ENCODE measurements around the gene NMT1.
A peak's percentile ranks its signal among the peaks of the same experiment; 100 is the strongest.
"Not testable (repeated sequence)": the region's sequence is repeated elsewhere in the genome, so short reads cannot be mapped to it uniquely, and the experiment has no call there.

Gene NMT1

DNA sequence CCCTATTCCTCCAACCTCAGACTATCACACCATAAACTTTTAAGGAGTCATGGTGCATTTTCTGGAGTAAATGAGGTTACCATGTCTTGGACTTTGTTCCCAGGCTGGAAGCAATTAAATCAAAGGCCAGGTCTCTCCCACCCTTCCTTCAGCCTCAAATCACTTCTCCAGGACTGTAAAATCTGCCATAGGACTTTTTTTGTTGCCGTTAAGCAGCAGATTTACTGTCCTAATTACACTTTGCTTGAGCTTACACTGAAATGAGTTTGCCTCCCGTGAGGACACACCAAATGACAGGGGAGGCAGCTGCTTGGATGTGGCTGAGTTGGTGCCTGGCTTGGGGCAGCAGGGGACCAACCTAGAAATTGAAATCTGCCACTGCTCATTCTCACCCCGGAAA is 24.4 kb upstream of the NMT1 start:
- FAIRE-seq (no peak), DNase-seq (ENCODE audit: low spot score) (no peak)

DNA sequence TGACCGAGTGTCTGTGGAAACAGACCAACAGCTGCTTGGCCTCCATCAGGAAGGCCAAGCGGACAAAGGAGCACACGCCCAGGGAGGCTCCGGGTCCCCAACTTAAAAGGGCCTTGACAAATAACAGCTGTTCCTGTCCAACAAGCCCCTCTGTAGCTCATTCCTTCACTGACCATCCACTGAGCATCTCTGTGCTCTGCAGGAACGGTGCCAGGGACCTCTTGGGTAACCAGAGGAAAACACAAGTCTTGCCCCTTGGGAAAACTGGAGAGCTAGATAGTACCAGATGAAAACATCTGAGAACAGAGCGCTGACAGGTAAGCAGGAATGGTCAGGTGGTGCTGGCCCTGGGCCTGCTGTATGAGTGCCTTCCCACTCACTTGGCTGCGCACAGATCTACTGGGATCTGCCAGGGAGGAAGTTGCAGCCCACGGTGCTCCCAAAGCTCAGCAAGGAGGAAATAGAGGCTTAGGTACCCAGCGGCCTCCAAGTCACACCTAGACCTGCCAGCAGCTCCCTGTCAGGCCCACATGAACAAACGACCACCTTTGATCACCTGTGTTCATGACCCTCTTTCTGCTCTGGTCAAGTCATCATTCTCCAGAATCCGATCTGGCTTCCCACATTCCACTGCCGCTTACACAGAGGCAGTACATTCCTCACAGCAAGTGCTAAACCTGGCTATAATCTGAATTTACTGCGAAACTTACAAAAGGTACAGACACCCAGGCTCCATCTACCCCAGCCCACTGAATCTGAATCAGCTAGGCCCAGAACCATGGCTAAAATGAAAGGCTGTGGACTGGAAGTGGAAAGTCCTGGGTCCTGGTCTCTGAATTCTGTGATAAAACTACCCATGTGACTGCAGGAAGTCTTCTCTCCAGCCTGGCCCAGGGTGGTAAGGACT is 22.1 kb upstream of the NMT1 start:
- DNase-seq (ENCODE audit: low spot score) (no peak), FAIRE-seq (no peak)

DNA sequence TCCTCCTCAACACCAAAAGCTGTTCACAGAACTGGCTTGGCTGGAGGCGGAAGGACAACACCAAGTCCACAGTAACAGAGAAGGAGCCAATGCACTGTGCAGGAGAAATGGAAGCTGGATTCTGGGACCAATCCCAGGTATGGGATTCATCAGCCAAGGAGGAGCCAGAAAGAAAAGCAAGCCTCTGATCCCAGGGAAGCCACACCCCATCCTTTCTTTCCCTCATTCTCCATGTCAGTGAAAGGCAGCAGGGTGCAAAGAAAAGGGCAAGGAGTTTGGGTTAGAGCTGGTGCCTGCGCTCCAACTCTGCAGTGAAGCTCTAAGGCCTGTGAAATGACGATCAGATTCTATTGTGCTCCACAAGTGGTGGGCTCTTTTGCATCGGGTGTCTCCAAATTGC is 20.7 kb upstream of the NMT1 start:
- DNase-seq (ENCODE audit: low spot score), result no peak
- FAIRE-seq, result no peak

DNA sequence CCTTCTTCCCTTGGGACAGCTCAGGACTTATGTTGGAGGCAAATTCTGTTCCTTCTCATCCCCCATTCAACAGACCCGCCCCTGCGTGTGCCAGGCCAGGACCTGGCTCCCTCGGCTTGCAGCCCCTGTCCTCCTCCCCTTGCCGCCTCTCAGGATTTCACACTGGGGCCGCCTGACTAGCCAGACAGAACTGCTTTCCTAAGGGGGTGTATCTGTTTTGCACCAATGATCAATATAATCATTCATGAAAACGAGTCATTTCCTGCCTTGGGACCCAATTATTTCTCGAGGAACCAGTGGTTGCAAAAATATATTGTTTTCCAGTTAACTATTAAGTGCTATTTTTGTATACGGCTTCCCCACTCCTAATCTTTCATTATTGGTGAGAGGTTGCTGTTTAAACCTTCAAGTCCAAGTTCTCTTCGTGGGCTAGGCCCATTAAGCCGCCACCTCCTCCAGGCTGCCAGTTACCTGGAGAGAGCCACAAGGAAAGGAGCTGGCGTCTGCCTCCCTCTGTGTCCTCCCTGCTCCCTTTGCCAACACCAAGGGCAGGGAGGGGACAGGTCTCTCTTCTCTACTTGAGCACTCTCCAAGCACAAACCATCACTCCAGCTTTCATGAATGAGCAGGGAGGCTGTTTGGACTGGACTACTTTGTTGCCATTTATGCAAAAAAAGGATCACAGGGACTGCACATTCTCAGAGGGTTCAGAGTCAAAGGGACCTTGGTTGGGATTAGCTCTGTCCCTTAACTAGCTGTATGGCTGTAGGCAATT is 18.6 kb upstream of the NMT1 start:
- no peak for FAIRE-seq
- DNase-seq (ENCODE audit: low spot score), result no peak

DNA sequence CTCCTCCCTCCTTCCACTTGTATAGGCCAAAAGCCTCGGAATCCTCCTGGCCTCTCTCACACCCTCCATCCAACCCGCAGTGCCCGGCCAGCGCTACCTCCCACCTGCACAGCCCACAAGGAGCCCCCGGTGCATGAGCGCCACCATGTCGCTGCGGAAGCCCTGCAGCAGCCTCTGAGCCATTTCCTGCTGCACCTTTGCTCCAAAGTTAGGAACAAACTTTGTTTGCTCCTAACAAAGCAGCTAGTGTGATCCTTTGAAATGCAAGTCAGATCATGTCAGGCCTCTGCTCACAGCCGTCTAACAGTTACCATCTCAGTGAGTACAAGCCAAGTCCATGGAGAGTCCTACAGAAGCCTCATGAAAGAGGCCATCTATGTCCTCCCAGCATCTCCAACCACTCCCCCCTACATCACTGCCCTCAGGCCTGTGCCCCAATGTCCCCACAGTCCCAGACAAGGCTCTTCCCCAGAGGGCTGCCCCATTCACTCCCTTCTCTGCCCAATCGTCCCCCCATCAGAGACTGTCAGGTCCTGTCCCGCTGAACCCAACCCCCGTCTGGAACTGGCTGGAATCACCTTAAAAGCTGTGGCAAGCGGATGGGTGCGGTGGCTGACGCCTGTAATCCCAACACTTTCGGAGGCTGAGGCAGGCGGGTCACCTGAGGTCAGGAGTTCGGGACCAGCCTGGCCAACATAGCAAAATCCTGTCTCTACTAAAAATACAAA is 17.1 kb upstream of the NMT1 start:
- DNase-seq (ENCODE audit: low spot score) (no peak), FAIRE-seq (no peak)

DNA sequence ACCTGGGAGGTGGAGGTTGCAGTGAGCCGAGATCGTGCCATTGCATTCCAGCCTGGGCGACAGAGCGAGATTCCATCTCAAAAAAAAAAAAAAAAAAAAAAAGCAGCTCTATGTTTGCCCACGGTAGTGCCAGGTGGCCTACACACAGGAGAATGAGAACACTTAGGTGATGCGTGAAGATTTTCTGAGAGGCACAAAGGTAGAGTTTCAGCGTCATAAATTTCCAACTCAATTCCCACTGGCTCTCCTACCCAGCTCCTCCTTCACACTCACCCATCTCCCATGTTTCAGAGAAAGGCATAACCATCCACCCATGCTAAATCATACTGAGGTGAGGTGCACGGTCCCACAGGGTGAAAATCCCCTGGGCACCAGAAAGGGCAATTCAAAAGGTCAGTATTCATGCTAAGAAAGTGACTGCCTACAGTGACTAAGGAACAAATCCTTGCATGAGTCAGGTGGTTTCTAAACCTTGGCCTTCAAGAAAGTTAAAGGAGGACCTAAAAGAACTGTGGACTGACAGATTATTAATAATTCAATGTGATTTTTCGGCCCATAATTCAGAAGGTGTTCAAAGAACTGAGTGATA is 14.5 kb upstream of the NMT1 start:
- DNase-seq (ENCODE audit: low spot score), result peak; percentile 62
- peak; percentile 80 for FAIRE-seq

DNA sequence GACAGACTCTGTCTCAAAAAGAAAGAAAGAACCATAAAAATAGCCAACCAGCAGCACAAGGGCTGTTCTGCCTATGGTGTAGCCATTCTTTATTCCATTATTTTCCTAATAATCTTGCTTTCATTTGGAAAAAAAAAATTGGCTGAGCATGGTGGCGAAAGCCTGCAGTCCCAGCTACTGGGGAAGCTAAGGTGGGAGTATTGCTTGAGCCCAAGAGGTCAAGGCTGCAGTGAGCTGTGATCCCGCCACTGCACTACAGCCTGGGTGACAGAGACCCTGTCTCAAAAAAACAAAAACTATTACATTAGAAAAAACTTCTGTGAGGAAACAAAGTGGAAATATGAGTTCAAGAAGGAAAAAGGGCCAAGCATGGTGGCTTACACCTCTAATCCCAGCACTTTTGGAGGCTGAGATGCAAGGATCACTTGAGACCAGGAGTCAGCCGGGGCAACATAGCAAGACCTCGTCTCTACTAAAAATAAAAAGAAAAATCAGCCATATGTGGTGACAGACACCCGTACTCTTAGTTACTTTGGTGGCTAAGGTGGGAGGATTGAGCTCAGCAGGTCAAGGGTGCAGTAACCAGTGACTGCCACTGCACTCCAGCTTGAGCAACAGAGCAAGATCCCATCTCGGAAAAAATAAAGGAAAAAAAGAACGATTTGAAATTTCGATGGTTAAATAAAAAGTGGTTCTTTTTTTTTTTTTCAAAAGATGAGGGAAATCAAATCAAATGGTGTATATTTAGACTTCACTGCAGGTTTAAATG is 12.1 kb upstream of the NMT1 start:
- DNase-seq (ENCODE audit: low spot score) (no peak), FAIRE-seq (no peak)

DNA sequence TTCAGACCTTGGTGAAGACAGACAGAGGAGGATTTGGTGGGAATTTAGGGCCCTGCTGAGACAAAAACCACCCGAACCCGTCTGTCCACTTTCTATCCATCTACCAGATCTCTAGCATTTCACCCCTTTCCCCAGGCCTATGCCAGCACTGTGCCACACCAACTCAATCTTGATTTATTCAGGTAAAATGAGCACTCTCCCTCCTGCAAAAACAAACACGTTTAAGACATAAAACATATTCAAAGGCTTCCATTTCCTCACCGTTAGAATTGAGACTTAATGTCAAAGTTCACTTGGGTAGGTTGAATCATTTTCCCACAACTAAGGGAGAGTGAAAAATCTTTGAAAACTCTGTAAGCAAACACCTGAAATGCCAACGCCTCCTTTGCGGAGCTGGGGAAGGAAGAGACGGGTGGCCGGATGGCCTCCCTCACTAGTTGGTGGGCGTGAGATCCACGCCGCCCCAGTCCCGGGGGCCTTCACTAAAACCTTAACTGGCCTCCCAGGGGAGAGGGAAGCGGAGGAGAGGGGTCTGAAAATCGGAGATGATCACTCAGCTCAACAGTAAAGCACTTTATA is 10.5 kb upstream of the NMT1 start:
- DNase-seq (ENCODE audit: low spot score), result peak; percentile 22
- no peak for FAIRE-seq

DNA sequence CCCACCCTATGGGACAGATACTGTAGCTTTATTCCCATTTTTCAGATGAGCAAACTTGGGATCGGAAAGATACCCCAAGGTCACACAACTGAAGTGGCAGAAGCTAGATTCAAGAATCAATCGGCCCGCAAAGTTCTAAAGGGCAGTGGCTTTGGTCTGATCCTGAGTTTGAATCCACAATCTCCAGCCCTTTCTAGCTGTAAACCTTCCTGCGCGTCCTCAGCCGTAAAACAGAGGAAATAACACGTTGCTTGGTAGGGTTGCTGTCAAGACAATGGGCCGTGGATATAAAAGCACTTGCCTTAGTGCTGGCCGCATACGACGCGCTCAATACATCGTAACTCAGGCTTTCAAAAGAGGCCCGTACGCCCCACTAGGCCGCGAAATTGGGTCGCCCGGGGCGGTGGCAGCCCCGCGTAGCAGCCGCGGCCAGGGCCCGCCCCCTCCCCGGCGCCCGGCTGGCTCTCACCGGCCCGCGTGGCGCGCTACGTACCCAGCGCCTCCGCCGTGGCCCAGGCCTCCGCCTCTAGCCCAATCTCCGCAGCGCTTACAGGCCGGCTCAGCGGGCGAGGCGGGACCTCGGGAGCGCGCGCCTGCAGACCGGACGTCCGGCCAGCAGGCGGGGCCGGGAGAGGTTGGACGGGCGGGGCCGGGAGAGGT is 9.9 kb upstream of the NMT1 start, which contains the start of gene DCAKD:
TSS of gene DCAKD (minus strand) at position 573 of the 660 bp plus-strand sequence. CDS start 16,747 bp downstream, outside the sequence.
- DNase-seq (ENCODE audit: low spot score) (peak; percentile 86), FAIRE-seq (no peak)

DNA sequence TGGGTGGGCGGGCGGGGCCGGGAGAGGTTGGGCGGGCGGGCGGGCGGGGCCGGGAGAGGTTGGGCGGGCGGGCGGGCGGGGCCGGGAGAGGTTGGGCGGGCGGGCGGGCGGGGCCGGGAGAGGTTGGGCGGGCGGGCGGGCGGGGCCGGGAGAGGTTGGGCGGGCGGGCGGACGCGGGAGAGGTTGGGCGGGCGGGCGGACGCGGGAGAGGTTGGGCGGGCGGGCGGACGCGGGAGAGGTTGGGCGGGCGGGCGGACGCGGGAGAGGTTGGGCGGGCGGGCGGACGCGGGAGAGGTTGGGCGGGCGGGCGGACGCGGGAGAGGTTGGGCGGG is 9.4 kb upstream of the NMT1 start:
- not testable (repeated sequence) for DNase-seq (ENCODE audit: low spot score); FAIRE-seq

DNA sequence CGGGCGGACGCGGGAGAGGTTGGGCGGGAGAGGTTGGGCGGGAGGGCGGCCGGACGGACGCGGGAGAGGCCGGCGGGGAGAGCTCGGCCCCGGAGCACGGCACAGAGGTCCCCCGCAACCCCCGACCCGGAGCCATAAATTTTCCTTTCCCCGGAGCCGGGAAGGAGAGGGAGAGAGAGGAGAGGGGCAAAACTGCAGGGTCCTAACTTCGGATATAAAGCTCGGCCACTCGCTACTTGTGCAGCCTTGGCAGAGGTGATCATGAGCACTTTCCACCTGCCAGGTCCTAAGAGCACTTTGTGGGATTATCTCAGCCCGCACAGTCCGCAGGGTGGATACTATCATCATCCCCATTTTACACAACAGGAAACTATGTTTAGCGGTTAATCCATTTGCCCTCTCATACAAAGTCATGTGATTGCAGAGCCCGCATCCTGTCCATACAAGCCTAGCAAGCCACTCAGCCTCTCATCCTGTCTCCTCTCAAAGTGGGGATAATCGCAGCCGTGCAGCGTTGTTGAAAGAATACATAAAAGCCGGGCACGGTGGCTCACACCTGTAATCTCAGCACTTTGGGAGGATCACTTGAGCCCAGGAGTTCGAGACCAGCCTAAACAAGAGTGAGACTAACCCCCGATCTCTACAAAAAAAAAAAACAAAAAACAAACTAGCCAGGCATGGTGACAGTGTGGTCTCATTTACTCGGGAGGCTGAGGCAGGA is 8.9 kb upstream of the NMT1 start:
- FAIRE-seq, result no peak
- peak; percentile 31 for DNase-seq (ENCODE audit: low spot score)

DNA sequence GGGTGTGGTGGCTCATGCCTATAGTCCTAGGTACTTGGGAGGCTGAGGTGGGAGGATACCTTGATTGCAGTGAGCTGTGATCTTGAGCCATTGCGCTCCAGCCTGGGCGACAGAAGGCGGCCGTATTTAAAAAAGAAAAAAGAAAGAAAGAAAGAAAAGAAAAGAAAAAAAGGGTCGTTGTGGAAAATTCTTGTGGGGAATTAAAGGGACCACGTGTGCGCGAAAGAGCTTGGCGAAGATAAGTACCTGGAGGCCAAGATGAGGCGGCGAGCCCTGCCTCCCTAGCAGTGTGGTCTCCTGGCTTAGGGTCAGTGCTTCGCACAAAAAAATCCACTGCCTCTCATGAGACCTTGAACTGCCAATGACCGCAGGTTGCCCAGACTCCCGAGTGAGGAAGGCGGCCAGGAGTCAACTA is 728 bp upstream of the NMT1 start:
- DNase-seq (ENCODE audit: low spot score), result no peak
- FAIRE-seq, result no peak

DNA sequence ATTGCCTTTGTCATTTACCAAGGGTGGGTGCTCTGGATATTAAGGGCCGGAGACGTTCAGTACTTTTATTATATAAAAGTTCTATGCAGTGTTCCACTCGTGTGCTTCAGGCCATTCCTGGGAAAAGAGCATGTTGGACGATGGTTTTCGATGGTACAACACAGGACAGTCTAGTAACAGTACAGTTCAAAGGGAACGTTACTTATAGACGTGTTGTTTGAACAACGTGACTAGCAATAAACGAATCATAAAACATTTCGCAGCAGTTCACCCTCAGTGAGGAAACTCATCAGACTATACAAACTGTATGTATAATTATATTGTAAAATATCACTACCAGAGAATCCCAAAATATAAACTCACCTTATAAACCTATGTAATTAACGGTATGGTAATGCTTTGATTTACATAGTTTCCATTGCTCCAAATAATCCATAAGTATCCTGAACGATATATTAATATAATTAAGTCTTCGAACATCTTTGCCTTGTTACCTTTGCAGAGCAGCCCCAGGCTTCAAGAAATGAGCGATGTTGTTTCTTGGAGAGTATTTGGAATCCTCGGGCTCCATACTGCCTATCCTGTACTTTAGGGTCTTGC is 589 bp downstream of the NMT1 start:
- FAIRE-seq (no peak), DNase-seq (ENCODE audit: low spot score) (no peak)

DNA sequence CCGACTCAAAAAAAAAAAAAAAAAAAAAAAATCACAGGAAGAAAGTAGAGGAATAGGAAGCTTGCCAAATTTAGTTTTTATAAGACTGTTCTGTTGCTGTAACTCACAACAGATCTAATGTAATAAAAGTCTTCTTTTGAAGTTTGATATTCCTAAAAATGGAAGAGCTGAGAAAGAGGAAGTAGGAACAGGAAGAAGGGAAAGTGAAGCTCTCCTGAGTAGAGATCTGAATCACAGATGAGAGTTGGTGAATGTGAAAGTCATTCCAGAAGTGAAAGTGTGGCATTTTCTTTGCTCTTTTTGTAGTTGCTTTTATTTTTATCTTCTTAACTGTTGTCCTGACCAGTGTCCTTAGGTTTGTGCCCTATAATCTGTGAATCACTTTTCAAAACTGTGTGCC is 2.1 kb downstream of the NMT1 start:
- DNase-seq (ENCODE audit: low spot score), result no peak
- FAIRE-seq, result no peak

DNA sequence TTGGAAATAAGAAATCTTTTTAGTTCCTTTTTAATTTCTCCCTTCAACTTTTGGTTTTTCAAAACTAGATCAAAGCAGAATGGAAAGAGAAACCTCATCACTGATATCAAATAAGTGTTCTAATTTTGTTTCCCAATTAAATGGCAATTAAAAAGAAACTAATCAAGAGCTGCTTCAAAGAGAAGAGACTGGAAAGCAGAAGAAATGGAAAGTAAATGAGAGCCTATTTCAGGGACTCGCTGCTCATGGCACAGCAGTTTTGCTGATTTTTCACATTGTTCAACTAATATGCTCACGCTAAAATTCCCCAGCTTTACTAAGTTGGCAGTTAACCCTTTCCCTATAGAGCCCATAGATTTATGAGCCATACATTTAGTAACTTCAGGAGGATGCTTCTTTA is 6.5 kb downstream of the NMT1 start:
- FAIRE-seq (no peak), DNase-seq (ENCODE audit: low spot score) (no peak)

DNA sequence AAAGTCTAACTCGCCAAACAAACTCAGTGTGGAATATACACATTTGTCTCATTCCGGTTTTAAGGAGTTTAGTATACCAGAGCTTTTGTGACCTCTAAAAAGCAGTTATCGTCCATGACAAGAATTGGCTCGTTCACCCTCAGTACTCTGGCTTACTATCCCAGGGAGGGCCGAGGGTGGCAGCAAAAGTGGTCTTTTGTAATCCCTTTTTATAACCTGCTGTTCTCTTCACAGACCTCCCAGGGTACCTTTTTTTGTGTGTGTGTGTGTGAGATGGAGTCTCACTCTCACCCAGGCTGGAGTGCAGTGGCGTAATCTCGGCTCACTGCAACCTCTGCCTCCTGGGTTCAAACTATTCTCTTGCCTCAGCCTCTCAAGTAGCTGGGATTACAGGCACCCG is 8.9 kb downstream of the NMT1 start:
- FAIRE-seq (no peak), DNase-seq (ENCODE audit: low spot score) (no peak)

DNA sequence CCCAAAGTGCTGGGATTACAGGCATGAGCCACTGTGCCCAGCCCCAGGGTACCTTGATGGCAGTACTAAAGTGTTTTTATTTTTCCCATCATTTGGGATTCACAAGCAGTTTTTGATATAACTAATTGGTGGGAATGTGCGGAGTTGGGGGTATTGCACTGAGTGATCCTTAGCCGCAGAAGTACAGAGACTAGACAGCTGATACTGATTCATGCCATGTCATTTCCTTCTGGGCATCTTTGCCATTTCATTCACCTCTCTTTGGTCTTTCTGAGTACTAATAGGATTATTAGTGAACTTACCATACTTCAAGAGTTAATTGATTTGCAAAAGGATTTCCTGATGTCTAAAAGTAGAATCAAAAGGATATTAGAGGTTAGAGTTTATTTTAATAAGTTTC is 9.7 kb downstream of the NMT1 start:
- DNase-seq (ENCODE audit: low spot score), result no peak
- FAIRE-seq, result no peak

DNA sequence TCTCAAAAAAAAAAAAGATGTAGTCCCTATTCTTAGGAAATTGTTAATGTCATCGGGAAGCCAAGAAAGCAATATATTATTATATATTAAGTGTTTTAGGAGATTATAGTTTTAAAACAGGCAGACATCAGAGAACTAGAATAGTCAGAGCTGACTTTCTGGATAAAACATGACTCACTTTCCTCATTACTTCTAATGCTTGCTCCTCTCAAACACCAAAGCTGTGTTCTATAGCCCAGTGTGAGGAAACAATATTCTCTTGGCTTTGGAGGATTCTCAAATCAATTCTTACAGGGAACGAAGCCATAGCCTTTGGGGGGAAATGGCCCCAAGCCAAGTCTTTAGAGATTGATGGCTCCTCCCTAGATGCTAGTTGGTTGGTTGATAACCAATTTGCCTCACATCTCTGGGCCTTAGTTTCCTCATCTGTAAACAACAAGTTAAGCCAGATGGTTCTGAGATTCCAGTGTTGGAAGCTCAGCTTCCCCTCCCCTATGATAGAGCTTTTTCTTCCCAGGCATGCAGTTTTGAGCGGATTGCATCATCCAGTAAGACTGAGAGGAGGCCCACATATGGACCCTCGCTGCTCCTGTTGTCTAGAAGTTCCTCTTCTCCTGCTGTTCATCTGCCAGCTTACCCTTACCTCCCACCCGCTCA is 12.4 kb downstream of the NMT1 start:
- DNase-seq (ENCODE audit: low spot score) (no peak), FAIRE-seq (no peak)
